ENCODE results near the gene CCDC167.
"Not testable (repeated sequence)": the region's sequence is repeated elsewhere in the genome, so short reads cannot be mapped to it uniquely, and the experiment has no call there.

Gene CCDC167

DNA sequence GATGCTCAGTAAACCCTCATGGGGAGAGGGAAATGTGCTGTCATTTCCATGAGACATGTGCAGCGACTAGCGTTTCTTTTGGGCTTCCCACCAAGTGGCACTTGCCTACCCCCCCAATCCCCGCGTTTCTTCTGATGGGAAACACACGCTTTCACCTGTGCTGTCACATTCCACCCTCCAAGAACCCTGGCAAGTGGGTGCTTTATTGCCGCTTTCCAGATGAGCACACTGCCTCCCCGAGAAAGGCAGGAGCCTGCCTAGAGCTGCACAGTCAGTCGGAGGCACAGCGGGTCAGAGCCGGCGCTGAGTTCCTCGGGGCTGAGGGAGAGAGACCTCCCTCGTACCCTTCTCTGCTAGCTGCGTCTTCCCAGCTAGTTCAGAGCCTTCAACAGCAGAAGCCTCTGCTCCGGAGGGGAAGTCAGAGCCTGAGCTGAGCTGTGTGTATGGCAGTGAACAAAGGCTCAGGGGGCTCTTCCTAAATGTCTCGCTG is 12.3 kb upstream of the CCDC167 start:
- DNase-seq (ENCODE audit: low spot score): no peak
- no peak for FAIRE-seq

- FAIRE-seq: no peak
- no peak for DNase-seq (ENCODE audit: low spot score)
Measured at GRCh38 chr6:37511201-37511600, 11.5 kb upstream of the CCDC167 start.

DNA sequence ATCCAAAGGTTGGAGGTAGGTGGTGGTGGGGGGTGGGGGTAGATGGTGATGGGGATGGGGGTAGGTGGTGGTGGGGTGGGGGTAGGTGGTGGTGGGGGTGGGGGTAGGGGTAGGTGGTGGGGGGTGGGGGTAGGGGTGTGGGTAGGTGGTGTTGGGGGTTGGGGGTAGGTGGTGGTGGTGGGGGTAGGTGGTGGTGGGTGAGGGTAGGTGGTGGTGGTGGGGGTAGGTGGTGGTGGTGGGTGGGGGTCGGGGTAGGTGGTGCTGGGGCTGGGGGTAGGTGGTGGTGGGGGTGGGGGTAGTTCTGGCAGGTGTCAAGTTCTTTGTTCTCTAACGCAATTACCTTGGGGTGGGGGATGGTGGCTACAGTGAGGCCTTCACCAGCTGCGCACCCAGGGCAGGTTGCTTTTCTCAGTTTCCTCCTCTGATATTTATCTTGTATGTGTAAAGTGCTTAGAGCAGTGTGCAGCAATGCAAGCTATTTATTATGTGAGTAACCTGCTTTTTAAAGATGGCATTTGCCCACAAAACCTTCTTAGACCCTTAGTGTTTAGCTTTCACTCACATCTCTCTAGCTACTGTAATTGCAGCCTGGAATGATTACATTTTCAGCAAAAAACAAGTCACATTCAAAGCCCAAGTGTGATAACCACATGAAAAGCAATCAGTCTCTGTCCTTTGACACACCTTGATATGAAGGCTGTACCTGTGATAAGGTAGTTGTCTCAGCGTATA is 8.2 kb upstream of the CCDC167 start:
- DNase-seq (ENCODE audit: low spot score) (no peak), FAIRE-seq (no peak)

DNA sequence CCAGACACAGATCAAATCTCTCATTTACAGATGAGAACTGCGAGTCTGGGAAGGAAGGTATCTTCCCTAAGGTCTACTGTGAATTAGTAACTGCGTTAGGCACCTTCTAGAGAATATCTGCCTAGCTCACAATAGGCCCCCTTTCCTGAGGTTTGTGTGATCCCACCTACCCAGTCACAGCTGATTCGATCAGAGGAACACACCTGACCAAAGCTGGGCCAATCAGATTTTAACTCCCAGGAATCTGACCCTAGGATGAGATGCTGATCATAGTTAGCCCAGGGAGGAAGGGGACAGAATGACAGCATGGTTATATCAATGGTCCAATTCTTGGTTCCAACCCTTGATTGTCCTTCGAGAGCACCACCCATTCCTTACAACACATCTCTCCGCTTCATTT is 7.4 kb upstream of the CCDC167 start:
- FAIRE-seq: no peak
- no peak for DNase-seq (ENCODE audit: low spot score)

GRCh38 chr6:37506479-37506878 is 6.8 kb upstream of the CCDC167 start:
- DNase-seq (ENCODE audit: low spot score) (no peak), FAIRE-seq (no peak)

DNA sequence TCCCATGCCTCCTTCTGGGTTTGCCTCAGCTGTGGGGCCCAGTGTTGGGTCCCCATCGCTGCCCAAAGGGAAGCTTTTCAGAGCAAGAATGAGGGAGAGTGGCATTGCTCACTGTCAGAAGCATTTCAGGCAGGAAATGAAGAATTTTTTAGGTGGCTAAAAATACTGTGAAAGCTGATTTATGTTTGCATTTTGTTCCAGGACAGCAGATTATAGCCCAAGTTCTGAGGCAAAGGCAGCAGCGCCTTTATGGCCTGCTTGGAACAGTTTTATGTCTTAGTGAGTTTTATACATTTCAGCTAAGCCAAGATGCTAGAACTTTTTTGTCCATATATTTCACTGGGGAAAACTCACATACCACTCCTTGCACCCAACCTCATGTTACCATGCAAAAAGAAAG is 4.3 kb upstream of the CCDC167 start:
- FAIRE-seq: no peak
- DNase-seq (ENCODE audit: low spot score): no peak

DNA sequence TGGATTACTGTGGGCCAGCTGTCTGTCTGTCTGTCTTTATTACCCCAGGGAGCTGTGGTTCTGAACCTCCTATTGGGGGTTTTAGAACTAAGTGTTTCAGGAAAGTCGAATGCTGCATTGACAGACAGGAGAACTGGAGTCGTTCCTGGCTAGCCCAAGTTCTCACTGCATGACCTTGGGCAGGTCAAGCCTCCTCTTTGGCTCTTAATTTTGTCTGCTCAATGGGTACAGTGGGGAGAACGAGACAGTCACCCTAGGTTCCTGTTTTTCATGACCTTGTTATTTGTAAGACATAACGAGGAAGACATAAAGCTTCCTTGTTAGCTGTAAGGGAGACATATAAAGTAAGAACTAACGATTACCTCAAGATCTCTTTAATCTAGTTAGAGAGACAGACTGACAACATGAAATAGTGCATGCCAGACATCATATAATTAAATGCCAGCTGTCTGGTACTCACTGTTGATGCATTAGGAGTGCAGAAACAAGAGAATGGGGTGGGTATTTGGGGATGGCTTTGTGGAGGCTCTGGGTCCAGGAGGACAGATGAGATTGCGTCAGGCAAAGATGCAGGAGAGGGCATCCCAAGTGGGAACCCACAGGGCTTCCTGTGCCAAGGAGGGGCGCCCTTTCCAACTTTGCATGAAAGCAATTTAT is 3.7 kb upstream of the CCDC167 start:
- no peak for DNase-seq (ENCODE audit: low spot score)
- no peak for FAIRE-seq

GRCh38 chr6:37502703-37503291 is 3.1 kb upstream of the CCDC167 start:
- FAIRE-seq: no peak
- no peak for DNase-seq (ENCODE audit: low spot score)

DNA sequence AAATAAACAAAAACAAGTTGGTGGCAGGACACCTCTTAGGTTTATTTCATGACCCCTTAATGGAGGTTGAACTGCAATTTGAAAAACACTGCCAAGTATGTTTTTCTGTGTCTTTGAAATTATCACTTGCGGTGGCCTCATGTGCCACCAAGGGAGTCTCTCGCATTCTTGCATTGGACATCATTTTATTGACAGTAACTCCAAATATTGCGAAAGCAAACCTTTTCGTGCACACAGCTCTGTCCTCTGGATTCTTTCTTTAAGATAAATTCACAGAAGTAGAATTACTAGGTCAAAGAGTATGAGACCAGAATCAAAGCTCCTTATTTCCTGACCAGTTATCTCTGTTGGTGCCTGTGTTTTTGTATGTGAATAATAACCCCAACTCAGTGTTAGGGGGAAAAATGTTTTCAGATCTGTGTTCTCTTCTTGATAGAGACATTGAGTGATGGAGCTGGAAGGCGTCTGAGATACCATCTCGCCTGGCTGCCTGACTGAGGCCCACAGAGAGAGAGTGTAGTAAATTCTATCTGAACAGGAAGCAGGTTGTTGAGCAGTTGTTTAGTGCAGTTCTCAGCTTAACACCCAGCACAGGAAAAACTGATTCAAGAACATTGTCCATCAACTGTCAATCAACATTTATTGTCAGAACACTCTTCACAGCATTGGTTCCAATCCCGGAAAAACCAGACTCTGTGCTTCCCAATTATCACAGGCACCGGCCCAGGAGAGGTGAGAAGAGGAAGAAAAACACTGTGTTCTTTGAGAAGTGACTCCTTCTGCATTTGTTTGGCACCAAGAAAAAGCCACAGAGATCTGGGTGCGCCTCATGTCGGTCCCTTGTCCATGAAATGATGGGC is 2.2 kb upstream of the CCDC167 start:
- FAIRE-seq (no peak), DNase-seq (ENCODE audit: low spot score) (no peak)

GRCh38 chr6:37500904-37501303 is 1.2 kb upstream of the CCDC167 start:
- not testable (repeated sequence) for FAIRE-seq; DNase-seq (ENCODE audit: low spot score)

DNA sequence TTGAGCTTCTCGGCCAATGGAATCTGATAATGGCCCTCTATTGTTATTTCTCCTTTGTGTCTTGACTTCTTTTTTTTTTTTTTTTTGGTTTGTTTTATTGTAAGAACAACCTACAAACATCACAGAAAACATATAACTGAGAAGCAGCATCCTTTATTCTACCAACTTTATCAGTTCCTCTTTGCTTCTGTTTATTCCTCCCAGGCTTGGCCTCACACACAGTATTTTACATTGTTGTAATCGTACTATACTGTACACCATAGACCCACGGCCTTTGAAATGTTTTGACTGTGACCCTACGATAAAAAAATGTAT is 558 bp upstream of the CCDC167 start:
- FAIRE-seq (no peak), DNase-seq (ENCODE audit: low spot score) (no peak)

- no peak for DNase-seq (ENCODE audit: low spot score)
- FAIRE-seq: no peak
Measured at GRCh38 chr6:37496951-37497885, 2.5 kb downstream of the CCDC167 start.

- FAIRE-seq (no peak), DNase-seq (ENCODE audit: low spot score) (no peak)
Measured at GRCh38 chr6:37495244-37495934, 4.3 kb downstream of the CCDC167 start.

- FAIRE-seq: no peak
- no peak for DNase-seq (ENCODE audit: low spot score)
Measured at GRCh38 chr6:37493661-37493995, 6.1 kb downstream of the CCDC167 start.

DNA sequence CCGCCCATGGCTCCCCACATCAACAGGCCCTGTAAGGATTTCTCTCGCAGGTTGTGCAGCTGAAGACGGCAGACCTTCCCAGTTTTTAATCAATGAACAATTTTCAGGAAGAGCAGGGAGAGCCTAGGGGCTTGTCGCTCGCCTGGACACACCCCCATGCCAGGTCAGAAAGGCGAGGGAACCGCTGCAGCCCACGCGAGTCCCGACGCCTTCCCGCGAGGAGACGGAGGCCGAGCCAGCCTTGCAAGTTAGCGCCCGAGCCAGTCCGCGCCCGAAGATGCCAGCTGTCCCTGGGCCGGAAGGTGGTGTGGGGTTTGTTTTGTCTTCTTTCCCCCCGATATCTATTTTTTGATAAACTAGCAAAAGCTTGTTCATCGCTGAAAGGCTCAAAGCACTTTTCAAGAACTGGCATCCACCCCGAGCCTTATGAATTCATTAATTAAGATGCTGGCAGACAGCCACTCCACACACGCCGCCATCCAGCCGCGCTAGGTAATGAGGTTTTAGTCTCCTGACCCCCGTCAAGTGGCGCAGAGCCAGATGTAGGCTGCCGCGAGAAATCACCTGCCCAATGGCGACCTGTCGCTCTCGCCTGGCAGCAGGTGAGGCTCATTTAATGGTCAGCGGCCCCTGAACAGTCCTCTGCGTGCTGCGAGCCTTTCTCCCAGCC is 6.6 kb downstream of the CCDC167 start:
- DNase-seq (ENCODE audit: low spot score): no peak
- no peak for FAIRE-seq

GRCh38 chr6:37492236-37492972 is 7.3 kb downstream of the CCDC167 start:
- no peak for FAIRE-seq
- no peak for DNase-seq (ENCODE audit: low spot score)

GRCh38 chr6:37491830-37492208 is 7.9 kb downstream of the CCDC167 start:
- FAIRE-seq (no peak), DNase-seq (ENCODE audit: low spot score) (no peak)

DNA sequence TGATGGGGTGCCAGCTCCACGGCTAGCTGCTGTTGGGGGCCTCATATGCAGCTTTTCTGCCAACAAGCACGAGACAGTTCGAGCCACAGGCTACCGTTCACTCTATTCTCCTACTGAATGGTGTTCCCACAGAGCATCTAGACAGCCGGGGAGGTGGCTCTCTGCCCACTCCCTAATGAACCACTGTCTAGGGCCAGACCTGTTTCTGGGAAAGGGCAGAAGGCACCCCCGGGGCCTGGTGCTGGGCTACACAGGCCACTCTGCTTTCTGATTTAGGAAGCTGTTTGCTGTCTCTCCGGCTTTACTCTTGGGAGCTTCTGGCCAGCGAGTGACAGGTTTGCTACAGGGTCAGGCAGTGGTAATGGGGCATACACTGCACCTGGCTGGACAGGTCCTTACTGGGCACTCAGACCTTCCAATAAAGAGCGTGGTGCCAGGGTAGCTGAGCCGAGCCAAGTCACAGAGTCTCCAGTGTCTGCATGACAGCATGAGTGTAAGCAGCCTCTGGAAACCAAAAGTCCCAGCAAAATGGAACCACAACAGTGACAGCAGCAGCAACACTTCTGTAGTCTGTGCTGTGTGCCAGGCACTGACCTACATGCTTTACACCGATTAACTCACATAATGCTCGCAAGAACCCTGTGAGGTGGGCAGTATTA is 8.4 kb downstream of the CCDC167 start:
- no peak for DNase-seq (ENCODE audit: low spot score)
- no peak for FAIRE-seq

Data from urothelium cell line (cell line).